GM04503 (cell line): ENCODE results near the gene ZFYVE19.

Experiments
- DNase-seq: peaks from one replicate; pipeline ENCODE4 v3.0.0-alpha.2; 2012; ENCODE audit warnings: low read depth

Gene ZFYVE19, protein sequence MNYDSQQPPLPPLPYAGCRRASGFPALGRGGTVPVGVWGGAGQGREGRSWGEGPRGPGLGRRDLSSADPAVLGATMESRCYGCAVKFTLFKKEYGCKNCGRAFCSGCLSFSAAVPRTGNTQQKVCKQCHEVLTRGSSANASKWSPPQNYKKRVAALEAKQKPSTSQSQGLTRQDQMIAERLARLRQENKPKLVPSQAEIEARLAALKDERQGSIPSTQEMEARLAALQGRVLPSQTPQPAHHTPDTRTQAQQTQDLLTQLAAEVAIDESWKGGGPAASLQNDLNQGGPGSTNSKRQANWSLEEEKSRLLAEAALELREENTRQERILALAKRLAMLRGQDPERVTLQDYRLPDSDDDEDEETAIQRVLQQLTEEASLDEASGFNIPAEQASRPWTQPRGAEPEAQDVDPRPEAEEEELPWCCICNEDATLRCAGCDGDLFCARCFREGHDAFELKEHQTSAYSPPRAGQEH

DNA sequence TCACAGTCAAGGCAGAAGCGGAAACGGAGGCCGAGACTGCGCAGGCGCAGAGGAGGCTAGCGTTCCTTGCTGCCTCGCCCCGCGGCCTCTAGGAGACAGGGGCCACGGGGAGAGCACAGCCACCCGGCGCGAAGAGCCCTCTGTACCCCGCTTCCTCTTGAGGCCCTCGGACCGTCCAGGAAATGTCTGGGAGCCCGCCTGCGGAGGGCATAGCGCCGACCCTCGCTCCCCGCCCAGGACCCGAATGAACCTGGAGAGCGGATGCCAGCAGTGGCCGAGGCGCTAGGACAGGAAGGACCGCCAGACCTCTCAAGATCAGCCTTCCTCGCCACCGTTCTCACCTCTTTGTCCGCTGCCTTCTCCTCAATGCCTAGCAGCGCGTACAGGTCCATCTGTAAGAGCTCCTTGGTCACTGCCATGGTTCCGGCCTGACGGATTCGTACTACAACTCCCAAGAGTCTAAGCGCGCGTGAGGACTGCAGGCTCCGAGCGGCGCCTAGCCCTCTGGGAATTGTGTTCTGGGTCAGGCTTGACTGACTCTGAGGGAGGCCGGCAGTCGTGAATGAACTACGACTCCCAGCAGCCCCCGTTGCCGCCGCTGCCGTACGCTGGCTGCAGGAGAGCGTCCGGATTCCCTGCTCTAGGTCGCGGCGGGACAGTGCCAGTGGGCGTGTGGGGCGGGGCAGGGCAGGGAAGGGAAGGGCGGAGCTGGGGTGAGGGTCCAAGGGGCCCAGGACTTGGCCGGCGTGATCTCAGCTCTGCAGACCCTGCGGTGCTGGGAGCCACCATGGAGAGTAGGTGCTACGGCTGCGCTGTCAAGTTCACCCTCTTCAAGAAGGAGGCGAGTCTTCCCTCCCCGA is at the start of gene ZFYVE19, which contains the start of gene DNAJC17:
Gene ZFYVE19, plus strand, starts transcription at position 62 of the 860 bp plus-strand sequence. Its CDS starts 501 bp downstream, at position 563.
Gene DNAJC17, minus strand, starts transcription at position 446 of the 860 bp plus-strand sequence. Its CDS starts 27 bp downstream, at position 419.
- DNase-seq, result peak; percentile 90

DNA sequence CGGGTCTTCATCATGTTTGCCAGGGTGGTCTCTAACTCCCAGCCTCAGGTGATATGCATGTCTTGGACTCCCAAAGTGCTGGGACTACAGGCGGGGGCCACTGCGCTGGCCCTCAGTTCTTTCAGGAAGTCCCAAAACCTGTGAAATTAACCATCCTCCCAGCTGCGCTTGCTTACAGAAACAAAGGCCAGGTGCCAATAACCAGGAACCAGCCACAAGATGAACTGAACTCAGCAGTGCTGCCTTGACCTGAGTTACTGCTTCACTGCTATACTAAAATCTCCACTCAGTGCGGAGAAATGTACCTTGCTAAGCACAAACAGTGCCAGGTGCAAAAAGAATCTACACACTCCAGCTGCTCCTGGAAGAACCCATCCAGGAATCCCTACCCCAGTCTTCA is 46.9 kb upstream of the ZFYVE19 start:
- no peak for DNase-seq

DNA sequence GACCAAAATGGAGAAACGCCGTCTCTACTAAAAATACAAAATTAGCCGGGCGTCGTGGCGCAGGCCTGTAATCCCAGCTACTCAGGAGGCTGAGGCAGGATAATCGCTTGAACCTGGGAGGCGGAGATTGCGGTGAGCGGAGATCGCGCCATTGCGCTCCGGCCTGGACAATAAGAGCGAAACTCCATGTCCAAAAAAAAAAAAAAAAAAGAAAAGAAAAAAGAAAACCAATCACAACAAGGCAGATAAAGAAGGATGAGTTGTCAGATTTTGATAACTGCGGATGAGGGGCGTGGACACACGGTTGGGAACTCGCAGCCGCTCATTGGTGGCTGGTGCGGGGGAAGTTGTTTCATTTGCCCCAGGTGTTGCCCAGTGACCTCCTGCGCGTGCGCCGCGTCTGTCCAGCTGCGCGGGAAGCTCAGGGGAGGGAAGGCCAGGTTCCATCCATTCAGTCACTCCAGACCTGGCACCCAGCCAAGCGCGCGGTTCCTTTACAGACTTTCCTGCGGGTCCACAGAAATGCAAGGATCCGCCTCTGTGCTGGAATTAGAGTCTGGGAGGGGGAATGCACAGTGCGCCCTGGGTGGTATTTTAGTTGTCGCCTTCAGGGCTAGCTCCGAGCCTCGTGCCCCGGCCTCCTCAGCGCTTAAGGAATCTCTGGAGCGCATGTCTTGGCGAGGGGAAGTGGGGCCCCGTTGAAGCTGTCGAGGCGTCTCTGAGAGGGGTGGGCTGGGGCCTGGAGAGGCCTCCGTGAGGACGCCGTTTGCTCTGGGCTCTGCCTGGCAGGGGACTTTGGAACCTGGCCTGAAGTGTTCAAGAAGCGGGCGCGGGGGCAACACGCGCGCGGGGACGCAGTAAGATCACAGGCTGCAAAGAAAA is 43.7 kb upstream of the ZFYVE19 start:
- DNase-seq, result no peak

GRCh38 chr15:40763801-40764628 is 42.9 kb upstream of the ZFYVE19 start, which contains the start of gene GCHFR:
Gene GCHFR (plus strand): TSS chr15:40764068. CDS start chr15:40764181, 113 bp downstream.
- no peak for DNase-seq

- no peak for DNase-seq
Observed at GRCh38 chr15:40764629-40765103, 42.2 kb upstream of the ZFYVE19 start.

GRCh38 chr15:40766194-40766815 is 40.6 kb upstream of the ZFYVE19 start:
- DNase-seq, result no peak

- no peak for DNase-seq
Observed at GRCh38 chr15:40766906-40767837, 39.7 kb upstream of the ZFYVE19 start.

DNA sequence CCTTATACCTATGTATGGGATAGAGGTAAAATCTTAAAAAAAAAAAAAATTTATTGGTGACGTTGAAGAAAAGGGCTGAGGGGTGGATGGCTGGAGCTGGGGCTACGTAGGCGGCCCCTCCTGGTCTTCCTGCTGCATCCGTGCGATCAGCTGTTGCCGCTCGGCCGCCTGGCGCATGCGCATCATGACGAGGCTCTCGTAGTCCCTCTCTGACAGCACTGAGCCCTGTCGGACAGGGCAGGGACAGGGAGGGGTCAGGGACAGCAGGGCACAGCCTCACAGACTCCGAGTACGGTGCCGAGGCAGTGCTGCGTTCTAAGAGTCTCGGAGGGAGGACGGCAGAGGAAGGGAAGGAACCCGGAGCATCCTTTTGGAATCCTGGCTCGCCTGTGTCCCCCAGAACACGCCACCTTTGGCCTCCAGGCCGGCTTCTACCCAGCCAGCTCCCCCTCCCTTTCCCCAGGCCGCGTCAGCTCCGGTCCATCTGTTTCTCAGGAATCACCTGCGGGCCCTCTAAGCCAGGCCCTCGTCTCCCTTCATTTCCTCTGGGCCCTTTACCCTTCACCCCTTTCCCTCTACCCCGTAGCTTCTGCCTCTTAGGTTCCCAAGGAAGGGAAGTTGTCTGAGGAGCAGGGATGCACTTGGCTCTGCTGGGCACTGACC is 38.9 kb upstream of the ZFYVE19 start:
- no peak for DNase-seq

GRCh38 chr15:40768521-40769273 is 38.2 kb upstream of the ZFYVE19 start:
- no peak for DNase-seq

- no peak for DNase-seq
Observed at GRCh38 chr15:40769274-40770146, 37.4 kb upstream of the ZFYVE19 start, which contains the start of gene C15orf62. Gene C15orf62 (plus strand): TSS chr15:40769980. CDS start chr15:40770496, 516 bp downstream.

- DNase-seq, result no peak
Observed at GRCh38 chr15:40770147-40770721, 36.7 kb upstream of the ZFYVE19 start.

- DNase-seq, result no peak
Observed at GRCh38 chr15:40771242-40771641, 35.6 kb upstream of the ZFYVE19 start.

DNA sequence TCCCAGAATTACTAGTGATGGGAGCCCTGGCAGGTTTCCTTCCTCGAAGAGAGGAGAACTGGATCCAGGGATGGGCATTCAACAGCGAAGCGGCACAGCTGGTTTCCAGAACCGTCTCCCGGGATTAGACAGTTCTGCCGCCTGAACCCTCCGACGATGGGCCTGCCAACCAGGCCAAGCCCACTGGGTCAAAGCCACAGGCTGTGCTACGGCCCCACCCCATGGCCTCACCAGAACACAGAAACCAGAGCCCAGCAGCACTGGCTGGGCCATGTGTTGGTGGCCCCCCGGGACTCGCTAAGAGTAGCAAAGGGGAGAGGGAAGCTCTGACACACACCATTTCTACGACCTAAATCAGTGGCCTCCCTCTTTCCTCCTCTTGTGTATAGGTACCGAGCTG is 34.9 kb upstream of the ZFYVE19 start:
- DNase-seq, result no peak

- DNase-seq, result no peak
Observed at GRCh38 chr15:40773496-40773895, 33.4 kb upstream of the ZFYVE19 start.

GRCh38 chr15:40773902-40774301 is 33.0 kb upstream of the ZFYVE19 start:
- no peak for DNase-seq

- DNase-seq, result no peak
Observed at GRCh38 chr15:40775007-40775406, 31.9 kb upstream of the ZFYVE19 start.
